Cardiac fibroblast (primary cell): ENCODE data around the gene HIPK2.

ENCODE experiments used
- DNase-seq, 2 donors: peaks; one replicate each; pipeline versions ENCODE4 v3.0.0 to v3.0.0-alpha.2; 2010; ENCODE audit warnings: low read depth in 2 of 2
- H3K4me3 ChIP-seq, 2 donors: replicated peaks in 1 of 2; 1 replicate in 1 of 2; 2 replicates in 1 of 2; pipeline ENCODE4 v1.5.1; 2011; ENCODE audit warnings: low read depth in 2 of 2, low read length in 2 of 2, mild to moderate bottlenecking in 2 of 2, moderate library complexity in 1 of 2
- TF ChIP-seq, protein P1 (sequence below): IDR thresholded peaks from one replicate; pipeline ENCODE4 v1.5.1; 2011; ENCODE audit warnings: low read depth, mild to moderate bottlenecking, low read length, inconsistent platforms

HIPK2 gene

DNA sequence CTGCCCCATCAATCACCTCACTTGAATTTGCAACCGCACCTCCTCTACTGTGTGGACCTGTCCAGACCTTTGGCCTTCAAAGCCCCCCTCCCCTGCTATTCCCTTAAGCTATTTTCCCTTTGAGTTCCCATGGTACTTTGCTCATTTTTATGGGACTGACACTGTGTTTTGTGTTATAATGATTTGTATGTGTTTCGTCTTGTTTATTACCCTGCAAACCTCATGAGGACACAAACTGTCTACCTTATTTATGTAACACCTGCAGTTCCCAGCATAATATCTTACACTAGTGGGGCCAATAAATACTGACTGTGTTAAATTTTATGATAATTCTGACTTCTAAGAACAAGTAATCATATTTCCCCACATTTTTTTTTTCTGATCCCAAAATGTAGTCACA lies 183.7 kb downstream of the HIPK2 start:
- no peak for DNase-seq
- TF ChIP-seq, protein P1, sequence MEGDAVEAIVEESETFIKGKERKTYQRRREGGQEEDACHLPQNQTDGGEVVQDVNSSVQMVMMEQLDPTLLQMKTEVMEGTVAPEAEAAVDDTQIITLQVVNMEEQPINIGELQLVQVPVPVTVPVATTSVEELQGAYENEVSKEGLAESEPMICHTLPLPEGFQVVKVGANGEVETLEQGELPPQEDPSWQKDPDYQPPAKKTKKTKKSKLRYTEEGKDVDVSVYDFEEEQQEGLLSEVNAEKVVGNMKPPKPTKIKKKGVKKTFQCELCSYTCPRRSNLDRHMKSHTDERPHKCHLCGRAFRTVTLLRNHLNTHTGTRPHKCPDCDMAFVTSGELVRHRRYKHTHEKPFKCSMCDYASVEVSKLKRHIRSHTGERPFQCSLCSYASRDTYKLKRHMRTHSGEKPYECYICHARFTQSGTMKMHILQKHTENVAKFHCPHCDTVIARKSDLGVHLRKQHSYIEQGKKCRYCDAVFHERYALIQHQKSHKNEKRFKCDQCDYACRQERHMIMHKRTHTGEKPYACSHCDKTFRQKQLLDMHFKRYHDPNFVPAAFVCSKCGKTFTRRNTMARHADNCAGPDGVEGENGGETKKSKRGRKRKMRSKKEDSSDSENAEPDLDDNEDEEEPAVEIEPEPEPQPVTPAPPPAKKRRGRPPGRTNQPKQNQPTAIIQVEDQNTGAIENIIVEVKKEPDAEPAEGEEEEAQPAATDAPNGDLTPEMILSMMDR, result no peak
- no peak overlapping the region for H3K4me3 ChIP-seq

DNA sequence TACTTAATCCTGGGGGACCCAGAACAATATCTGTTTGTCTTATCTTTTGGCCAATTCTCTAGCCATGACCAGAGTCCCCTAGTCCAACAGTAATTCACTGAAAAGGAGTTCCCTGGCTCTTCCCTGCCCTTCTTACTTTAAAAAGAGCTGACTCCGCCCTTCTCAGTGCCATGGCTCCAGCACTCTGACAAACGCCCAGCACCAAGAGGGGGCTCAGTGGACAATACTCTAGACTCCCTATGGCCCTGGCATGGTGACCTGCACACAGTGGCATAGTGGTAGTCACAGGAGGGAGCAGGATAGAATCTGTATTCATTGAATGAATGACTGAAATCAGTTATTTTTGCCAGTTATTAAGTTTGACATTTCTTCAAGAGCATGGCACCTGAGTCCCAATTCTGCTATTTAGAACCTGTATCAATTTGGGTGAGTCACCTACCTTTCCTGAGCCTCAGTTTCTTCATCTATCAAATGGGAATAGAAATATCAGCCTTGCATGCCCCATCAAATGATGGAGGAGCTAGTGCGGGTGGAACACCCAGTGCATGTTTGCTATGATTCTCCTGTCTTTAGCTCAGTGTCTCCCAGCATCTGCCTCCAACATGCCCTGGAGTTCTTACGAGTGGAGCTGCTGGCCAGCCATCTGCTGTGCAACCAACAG lies 184.9 kb downstream of the HIPK2 start:
- no peak for DNase-seq
- H3K4me3 ChIP-seq, result no peak overlapping the region
- TF ChIP-seq, protein P1, result no peak

DNA sequence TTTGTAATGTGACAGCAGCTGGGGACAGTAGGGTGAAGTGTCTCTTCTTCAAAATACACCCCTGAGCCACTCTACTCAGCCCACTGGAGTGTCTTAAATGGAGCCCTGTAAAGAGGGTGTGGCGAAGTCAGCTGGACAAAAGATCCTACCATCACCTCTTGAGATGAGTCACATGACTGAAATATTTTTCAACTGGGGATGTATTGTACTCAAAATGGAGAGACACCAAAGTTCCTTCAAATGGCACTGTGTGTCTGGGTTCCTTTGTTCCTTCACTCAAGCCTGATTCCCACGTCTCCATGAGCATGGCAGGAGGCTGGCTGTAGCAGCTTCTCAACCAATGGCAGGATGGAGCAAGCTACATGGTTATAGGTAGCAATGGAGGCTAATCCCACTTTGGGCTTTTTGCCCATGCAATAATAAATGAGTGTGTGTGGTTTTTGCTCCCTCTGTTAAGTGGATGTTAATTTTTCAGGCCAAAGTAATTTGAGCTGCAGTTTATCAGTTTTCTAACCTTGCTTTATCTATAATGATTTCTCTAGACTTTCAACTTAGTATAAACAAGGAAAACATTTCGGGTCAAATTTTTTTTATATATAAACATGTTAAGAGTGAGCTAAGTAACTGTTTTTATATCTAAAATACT lies 186.1 kb downstream of the HIPK2 start:
- DNase-seq, result no peak
- H3K4me3 ChIP-seq, result no peak overlapping the region
- TF ChIP-seq, protein P1, result no peak

DNA sequence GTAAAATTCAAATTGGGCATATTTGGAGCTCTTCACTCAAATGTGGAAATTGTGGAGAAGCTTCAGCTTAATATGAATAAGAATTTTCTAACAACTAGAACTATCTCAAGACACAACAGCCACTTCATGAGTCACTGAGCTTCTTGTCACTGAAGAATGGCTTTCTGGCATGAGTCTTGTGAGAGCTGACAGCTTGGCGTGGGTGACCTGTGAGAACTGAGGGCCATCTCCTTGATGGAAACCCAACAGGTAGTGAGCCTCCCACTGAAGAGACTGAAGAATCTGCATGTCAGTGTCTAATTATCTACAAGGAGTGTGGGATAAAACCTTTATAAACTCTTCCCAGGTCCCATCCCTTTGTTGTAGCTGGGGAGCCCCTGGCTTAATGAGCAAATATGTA lies 188.3 kb downstream of the HIPK2 start:
- H3K4me3 ChIP-seq, result no peak overlapping the region
- peak in 1 of 2 donors; percentile 13 for DNase-seq
- TF ChIP-seq, protein P1, result no peak

DNA sequence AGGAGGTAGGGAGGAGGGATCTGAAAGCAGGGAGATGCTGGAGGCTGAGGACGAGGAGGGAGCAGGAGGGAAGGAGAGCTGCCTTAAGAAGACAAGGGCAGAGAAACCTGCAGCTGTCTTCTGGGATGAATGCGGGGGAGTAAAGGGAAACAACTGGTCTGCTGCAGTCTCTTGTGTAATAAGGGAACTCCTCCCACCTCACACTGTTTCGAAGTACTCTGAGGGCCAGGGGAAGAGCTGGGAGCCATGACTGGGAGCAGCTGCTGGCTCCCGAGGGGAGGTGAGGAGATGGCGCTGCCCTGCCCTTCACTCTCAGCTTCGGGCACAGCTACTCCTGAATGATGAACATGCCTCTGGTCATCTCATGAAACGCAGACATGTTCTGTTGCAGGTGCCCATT lies 189.2 kb downstream of the HIPK2 start:
- H3K4me3 ChIP-seq, result no peak overlapping the region
- TF ChIP-seq, protein P1, result no peak
- DNase-seq, result peak; percentile 88 to 91

DNA sequence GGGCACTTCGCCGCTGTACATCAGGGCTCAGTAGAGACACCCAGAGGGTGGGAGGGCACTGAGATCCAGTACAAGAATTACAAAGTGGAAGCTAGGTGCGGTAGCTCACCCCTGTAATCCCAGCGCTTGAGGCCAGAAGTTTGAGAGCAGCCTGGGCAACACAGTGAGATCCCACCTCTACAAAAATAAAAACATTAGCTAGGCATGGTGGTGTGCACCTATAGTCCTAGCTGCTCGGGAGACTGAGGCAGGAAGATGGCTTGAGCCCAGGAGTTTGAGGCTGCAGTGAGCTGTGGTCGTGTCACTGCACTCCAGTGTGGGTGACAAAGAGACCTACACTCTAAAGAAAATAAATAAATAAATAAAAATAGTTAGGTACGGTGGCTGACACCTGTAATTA lies 190.3 kb downstream of the HIPK2 start:
- TF ChIP-seq, protein P1, result no peak
- no peak overlapping the region for H3K4me3 ChIP-seq
- DNase-seq, result no peak
